ENCODE results near the gene CFAP251. TPM values are rescaled to one million over a fixed set of nuclear protein-coding genes. Genes with fewer than 3 reads are reported as not detected.

The CFAP251 gene
- total RNA-seq, 2 experiments from 2014 or later = 0.28 to 0.33 TPM

DNA sequence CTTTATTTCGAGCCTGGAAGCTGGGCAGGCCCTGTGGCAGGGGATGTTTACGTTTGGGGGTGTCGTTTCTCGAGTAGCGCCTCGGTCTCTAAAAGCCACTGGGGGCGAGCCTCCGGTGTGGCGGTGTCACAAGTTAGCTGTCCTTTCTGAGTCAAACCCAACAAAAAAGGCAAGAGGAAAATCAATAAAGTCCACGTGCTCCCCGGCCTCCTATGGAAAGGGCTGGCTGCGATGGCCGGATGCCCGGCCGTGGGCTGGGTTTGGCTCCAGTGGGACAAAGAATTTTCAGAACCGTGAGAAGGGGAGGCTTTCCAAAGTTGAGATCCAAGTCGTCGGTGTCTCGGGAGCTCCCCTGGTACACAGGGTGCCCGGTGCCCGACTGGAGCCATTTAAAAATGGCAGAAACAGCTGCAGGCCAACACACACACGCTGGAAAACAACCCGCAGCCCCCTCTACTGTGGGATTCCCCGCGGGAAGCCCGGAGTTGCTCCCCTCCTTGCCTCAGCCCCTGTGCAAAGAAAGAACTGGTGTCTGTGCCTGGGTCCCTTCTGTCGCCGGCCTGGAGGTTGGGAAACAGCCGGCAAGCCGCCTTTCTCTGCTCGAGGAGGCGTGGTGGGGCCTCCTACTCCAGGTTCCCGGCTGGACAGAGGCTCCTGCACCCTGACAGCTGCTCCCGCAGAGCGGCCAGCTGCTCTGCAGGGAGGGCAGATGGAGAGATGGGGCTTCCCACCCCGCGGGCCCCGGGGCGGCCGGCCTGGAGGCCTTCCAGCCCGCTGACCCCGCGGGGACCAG, 105.1 kb downstream of the CFAP251 start:
- peak overlapping the region; percentile 88 for H3K4me3 Mint-ChIP-seq
- CTCF ChIA-PET = no interaction called here
- peaks cover 4 to 15% of the 10 kb centered on the region in 2 experiments for H3K27me3 ChIP-seq (ENCODE audit: control insufficient read depth in 1 of 2, insufficient read depth in 2 of 2, low read length in 2 of 2)
- DNase-seq (no peak), ATAC-seq (ENCODE audit: poor library complexity) (no peak)
- peaks cover 25% of the 10 kb centered on the region for H3K4me1 ChIP-seq (ENCODE audit: insufficient read depth, low read length)
- H3K27ac ChIP-seq (ENCODE audit: low read depth in 1 of 2, low read length in 2 of 2) = no peak overlapping the region
- H3K36me3 Mint-ChIP-seq (ENCODE audit: low read depth) = peaks cover 4% of the 10 kb centered on the region
- peaks cover 16% of the 10 kb centered on the region for H3K4me1 Mint-ChIP-seq (ENCODE audit: low read depth)
- H3K27ac Mint-ChIP-seq = peak overlapping the region; percentile 39
- H3K9me3 ChIP-seq (ENCODE audit: control insufficient read depth in 1 of 2, insufficient read depth in 1 of 2, low read length in 2 of 2) = peaks cover 0 to 15% of the 10 kb centered on the region in 2 experiments
- POLR2A ChIA-PET = interaction anchor here (0.6 to 1.5 kb wide), 3 partner anchors 17 to 352 kb away, joined by 3 to 6 read pairs (median 3); no protein-coding TSS in a partner anchor
- peak overlapping the region; percentile 60 for H3K4me3 ChIP-seq (ENCODE audit: low read length)
- H3K36me3 ChIP-seq (ENCODE audit: insufficient read depth, low read length) = no peaks in the 10 kb centered on the region
- intact Hi-C loops (cut with DNase I, micrococcal nuclease) = no loop called here
- peaks cover 2% of the 10 kb centered on the region for H3K9me3 Mint-ChIP-seq
- TF ChIP-seq, protein P1, sequence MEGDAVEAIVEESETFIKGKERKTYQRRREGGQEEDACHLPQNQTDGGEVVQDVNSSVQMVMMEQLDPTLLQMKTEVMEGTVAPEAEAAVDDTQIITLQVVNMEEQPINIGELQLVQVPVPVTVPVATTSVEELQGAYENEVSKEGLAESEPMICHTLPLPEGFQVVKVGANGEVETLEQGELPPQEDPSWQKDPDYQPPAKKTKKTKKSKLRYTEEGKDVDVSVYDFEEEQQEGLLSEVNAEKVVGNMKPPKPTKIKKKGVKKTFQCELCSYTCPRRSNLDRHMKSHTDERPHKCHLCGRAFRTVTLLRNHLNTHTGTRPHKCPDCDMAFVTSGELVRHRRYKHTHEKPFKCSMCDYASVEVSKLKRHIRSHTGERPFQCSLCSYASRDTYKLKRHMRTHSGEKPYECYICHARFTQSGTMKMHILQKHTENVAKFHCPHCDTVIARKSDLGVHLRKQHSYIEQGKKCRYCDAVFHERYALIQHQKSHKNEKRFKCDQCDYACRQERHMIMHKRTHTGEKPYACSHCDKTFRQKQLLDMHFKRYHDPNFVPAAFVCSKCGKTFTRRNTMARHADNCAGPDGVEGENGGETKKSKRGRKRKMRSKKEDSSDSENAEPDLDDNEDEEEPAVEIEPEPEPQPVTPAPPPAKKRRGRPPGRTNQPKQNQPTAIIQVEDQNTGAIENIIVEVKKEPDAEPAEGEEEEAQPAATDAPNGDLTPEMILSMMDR (IDR thresholded peaks at IDR 0.05) = no peak
- H3K27me3 Mint-ChIP-seq = peaks cover 10% of the 10 kb centered on the region

DNA sequence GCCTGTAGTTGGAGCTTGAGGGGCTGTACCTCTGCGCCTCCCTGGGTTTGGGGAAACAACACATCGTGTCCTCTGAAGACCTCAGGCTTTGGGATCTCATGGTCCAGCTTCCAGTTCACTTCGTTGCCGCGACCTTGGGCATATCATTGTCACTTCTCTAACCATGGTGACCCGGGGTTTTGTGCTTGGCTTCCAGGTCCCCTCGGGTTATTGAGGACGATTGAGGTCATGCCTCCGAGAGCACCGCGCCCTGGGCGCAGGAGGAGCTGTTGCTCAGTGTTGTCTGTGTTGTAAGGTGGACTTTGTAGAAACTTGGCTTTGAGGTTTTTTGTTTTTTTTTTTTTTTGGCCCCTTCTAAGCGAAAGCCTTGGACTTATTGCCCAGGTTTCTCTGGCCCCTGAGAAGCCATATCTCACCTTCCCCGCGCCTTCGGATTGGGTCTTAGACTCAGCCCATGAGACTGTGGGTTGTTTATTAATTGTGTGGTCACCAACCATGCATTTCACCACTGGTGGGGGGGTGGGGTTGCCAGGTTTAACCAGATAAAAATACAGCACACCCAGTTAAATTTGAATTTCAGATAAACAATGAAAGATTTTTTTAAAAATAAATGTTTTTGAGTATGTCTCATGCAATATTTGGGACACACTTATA, 105.9 kb downstream of the CFAP251 start:
- Histone ChIP-seq H3K4me1 (ENCODE audit: insufficient read depth, low read length) (peaks cover 28% of the 10 kb centered on the region), H3K4me3 (ENCODE audit: low read length) (no peak overlapping the region), H3K9me3 (ENCODE audit: control insufficient read depth in 1 of 2, insufficient read depth in 1 of 2, low read length in 2 of 2) (peaks cover 0 to 9% of the 10 kb centered on the region in 2 experiments), H3K27me3 (ENCODE audit: control insufficient read depth in 1 of 2, insufficient read depth in 2 of 2, low read length in 2 of 2) (peaks cover 4 to 17% of the 10 kb centered on the region in 2 experiments), H3K27ac (ENCODE audit: low read depth in 1 of 2, low read length in 2 of 2) (no peak overlapping the region), H3K36me3 (ENCODE audit: insufficient read depth, low read length) (no peaks in the 10 kb centered on the region)
- peak overlapping the region; percentile 48 for H3K4me3 Mint-ChIP-seq
- peaks cover 10% of the 10 kb centered on the region for H3K27me3 Mint-ChIP-seq
- no peak for ATAC-seq (ENCODE audit: poor library complexity)
- intact Hi-C loops (cut with DNase I, micrococcal nuclease) = no loop called here
- no peak for DNase-seq
- peaks cover 23% of the 10 kb centered on the region for H3K4me1 Mint-ChIP-seq (ENCODE audit: low read depth)
- ChIA-PET CTCF (no interaction called here), POLR2A (no interaction called here)
- no peak overlapping the region for H3K27ac Mint-ChIP-seq
- peaks cover 2% of the 10 kb centered on the region for H3K9me3 Mint-ChIP-seq
- H3K36me3 Mint-ChIP-seq (ENCODE audit: low read depth) = peaks cover 4% of the 10 kb centered on the region
- TF ChIP-seq, protein P1 (IDR thresholded peaks at IDR 0.05) = no peak

DNA sequence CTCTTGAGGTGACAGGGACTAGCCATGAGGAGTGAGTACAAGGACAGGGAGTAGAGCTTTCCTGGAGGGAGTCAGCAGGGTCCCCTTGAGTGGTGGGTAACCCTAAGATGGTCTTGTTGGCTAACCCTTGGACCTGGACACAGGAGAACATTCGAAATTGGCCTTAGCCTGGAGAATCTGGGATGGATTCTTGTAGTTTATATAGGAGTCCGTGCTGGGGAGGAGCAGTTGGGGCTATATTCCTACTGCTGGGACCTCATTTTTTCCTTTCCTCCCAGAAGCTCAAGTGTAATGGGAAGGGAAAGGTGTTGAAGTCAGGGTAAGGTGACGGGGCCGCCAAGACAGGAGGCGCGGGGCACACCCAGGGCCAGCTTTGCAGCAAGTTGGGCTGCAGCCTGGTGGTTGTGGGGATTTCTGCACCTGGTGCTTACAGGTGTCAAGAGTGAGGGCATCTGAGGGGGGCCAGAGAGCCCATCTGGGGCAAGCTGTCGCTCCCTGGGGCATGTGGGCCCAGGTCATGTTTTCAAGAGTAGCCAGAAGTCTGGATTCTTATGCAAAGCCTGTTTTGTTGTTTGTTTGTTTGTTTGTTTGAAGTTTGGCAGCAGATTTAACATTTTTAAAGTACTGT, 108.4 kb downstream of the CFAP251 start:
- Histone ChIP-seq H3K9me3 (ENCODE audit: control insufficient read depth in 1 of 2, insufficient read depth in 1 of 2, low read length in 2 of 2) (peaks cover 0 to 5% of the 10 kb centered on the region in 2 experiments), H3K36me3 (ENCODE audit: insufficient read depth, low read length) (no peaks in the 10 kb centered on the region), H3K27ac (ENCODE audit: low read depth in 1 of 2, low read length in 2 of 2) (no peak overlapping the region), H3K4me1 (ENCODE audit: insufficient read depth, low read length) (peaks cover 20% of the 10 kb centered on the region), H3K27me3 (ENCODE audit: control insufficient read depth in 1 of 2, insufficient read depth in 2 of 2, low read length in 2 of 2) (peaks cover 0 to 15% of the 10 kb centered on the region in 2 experiments), H3K4me3 (ENCODE audit: low read length) (no peak overlapping the region)
- Mint-ChIP-seq H3K4me3 (peak overlapping the region; percentile 30), H3K4me1 (ENCODE audit: low read depth) (peaks cover 17% of the 10 kb centered on the region), H3K27me3 (peaks cover 4% of the 10 kb centered on the region), H3K27ac (no peak overlapping the region), H3K9me3 (no peaks in the 10 kb centered on the region), H3K36me3 (ENCODE audit: low read depth) (peaks cover 4% of the 10 kb centered on the region)
- ChIA-PET CTCF (no interaction called here), POLR2A (interaction anchor here (0.6 to 0.8 kb wide), 2 partner anchors 141 to 199 kb away, joined by 3 read pairs; partner anchors contain the start of gene DIABLO)
- intact Hi-C loops (cut with DNase I, micrococcal nuclease) = loop anchor here in 1 of 2 experiments (1.0 kb wide), 1 partner anchor 109 kb away; the partner anchor contains the start of gene CFAP251
- DNase-seq = peak in 1 of 14 experiments; percentile 14
- ATAC-seq (ENCODE audit: poor library complexity) = peak; percentile 39
- TF ChIP-seq, protein P1 (IDR thresholded peaks at IDR 0.05) = no peak

Data from CD4-positive, alpha-beta T cell (primary cell).